IMR-90 (cell line): ENCODE measurements around the gene VAMP8. TPM values are rescaled to one million over a fixed set of nuclear protein-coding genes. Genes with fewer than 3 reads are reported as not detected.

Experiments used
- microRNA-seq, 2 experiments: library from miRNA; stranded (forward) in 1 of 2; unstranded in 1 of 2; fragments of 10-50 nt in 1 of 2; fragments of <30 nt in 1 of 2; gene quantifications in 1 of 2; microRNA quantifications in 1 of 2; one replicate each; pipeline versions ENCODE3 to v1.1.0; 2013 to 2020; ENCODE audit not compliant: insufficient read depth in 1 of 2, insufficient read length in 1 of 2, unreplicated experiment in 1 of 2
- polyA plus RNA-seq, 3 experiments: library from polyadenylated mRNA; depleted of rRNA; stranded (reverse); fragments of >200 nt; gene quantifications; 2 replicates each; pipeline ENCODE4 v1.2.3, GENCODE V29; 2012; ENCODE audit warnings: low replicate concordance in 1 of 3
- small RNA-seq, 5 experiments: library from RNA; depleted of rRNA; stranded (forward); fragments of <200 nt; gene quantifications; one replicate each; pipeline ENCODE3, GENCODE V24; 2012
- total RNA-seq: library from RNA; depleted of rRNA; stranded (reverse); fragments of >200 nt; gene quantifications from 2 replicates; pipeline ENCODE4 v1.2.3, GENCODE V29; 2012; rRNA removed

Gene VAMP8
- total and polyA plus RNA-seq, 2 of the 4 experiments (the other 2 are of a cell fraction), result 0.90 to 1.9 TPM

Small RNAs within 50 kb of the gene (microRNA-seq; reads per million reads assigned to microRNA genes)
- gene RN7SL126P (ENCODE audit: insufficient read depth, insufficient read length), result not detected

Small RNAs within 50 kb of the gene (small RNA-seq; reads per million reads assigned to genes)
- gene RN7SL126P, result 0 to 0.15 (median 0.08) reads per million in 5 experiments

Other genes starting within 250 kb of the VAMP8 start
- gene TGOLN2, start 249.6 kb upstream of the VAMP8 start, total RNA-seq, result 57.7 and 61.7 TPM in 2 replicates
- 92.3 and 94.2 TPM in 2 replicates for gene TGOLN2, start 249.6 kb upstream of the VAMP8 start, polyA plus RNA-seq (2012; rRNA removed)
- gene RETSAT, start 223.1 kb upstream of the VAMP8 start, total RNA-seq, result 25.0 and 32.3 TPM in 2 replicates
- gene RETSAT, start 223.1 kb upstream of the VAMP8 start, polyA plus RNA-seq (2012; rRNA removed), result 22.8 and 25.6 TPM in 2 replicates
- 10.8 and 13.1 TPM in 2 replicates for gene ELMOD3, start 222.8 kb upstream of the VAMP8 start, total RNA-seq
- 19.2 and 20.7 TPM in 2 replicates for gene ELMOD3, start 222.8 kb upstream of the VAMP8 start, polyA plus RNA-seq (2012; rRNA removed)
- 53.3 and 79.9 TPM in 2 replicates for gene CAPG, start 167.2 kb upstream of the VAMP8 start, total RNA-seq
- gene CAPG, start 167.2 kb upstream of the VAMP8 start, polyA plus RNA-seq (2012; rRNA removed), result 98.3 and 122 TPM in 2 replicates
- 0.36 TPM in 1 of 2 replicates, not detected in the other for gene SH2D6, start 158.9 kb upstream of the VAMP8 start, total RNA-seq
- gene SH2D6, start 158.9 kb upstream of the VAMP8 start, polyA plus RNA-seq (2012; rRNA removed), result 0.32 and 0.37 TPM in 2 replicates
- gene MAT2A, start 38.4 kb upstream of the VAMP8 start, total RNA-seq, result 94.1 and 98.9 TPM in 2 replicates
- gene MAT2A, start 38.4 kb upstream of the VAMP8 start, polyA plus RNA-seq (2012; rRNA removed), result 158 and 223 TPM in 2 replicates
- 31.9 and 35.0 TPM in 2 replicates for gene GGCX, start 16.1 kb upstream of the VAMP8 start, total RNA-seq
- 37.0 and 39.4 TPM in 2 replicates for gene GGCX, start 16.1 kb upstream of the VAMP8 start, polyA plus RNA-seq (2012; rRNA removed)
- 13.8 and 27.8 TPM in 2 replicates for gene VAMP5, start 6.8 kb downstream of the VAMP8 start, total RNA-seq
- gene VAMP5, start 6.8 kb downstream of the VAMP8 start, polyA plus RNA-seq (2012; rRNA removed), result 103 and 121 TPM in 2 replicates
- 326 and 498 TPM in 2 replicates for gene RNF181, start 18.2 kb downstream of the VAMP8 start, total RNA-seq
- gene RNF181, start 18.2 kb downstream of the VAMP8 start, polyA plus RNA-seq (2012; rRNA removed), result 438 and 481 TPM in 2 replicates
- 4.7 and 4.8 TPM in 2 replicates for gene TMEM150A, start 25.1 kb downstream of the VAMP8 start, total RNA-seq
- gene TMEM150A, start 25.1 kb downstream of the VAMP8 start, polyA plus RNA-seq (2012; rRNA removed), result 16.3 and 19.1 TPM in 2 replicates
- 5.8 and 6.8 TPM in 2 replicates for gene C2orf68, start 34.5 kb downstream of the VAMP8 start, total RNA-seq
- 6.7 and 10.1 TPM in 2 replicates for gene C2orf68, start 34.5 kb downstream of the VAMP8 start, polyA plus RNA-seq (2012; rRNA removed)
- 48.0 and 71.7 TPM in 2 replicates for gene USP39, start 38.6 kb downstream of the VAMP8 start, total RNA-seq
- 39.4 and 40.5 TPM in 2 replicates for gene USP39, start 38.6 kb downstream of the VAMP8 start, polyA plus RNA-seq (2012; rRNA removed)
- not detected in 2 replicates for gene SFTPB, start 90.6 kb downstream of the VAMP8 start, total RNA-seq
- gene SFTPB, start 90.6 kb downstream of the VAMP8 start, polyA plus RNA-seq (2012; rRNA removed), result not detected in 2 replicates
- gene GNLY, start 116.8 kb downstream of the VAMP8 start, total RNA-seq, result not detected in 2 replicates
- not detected in 2 replicates for gene GNLY, start 116.8 kb downstream of the VAMP8 start, polyA plus RNA-seq (2012; rRNA removed)
- gene ATOH8, start 176.4 kb downstream of the VAMP8 start, total RNA-seq, result 7.8 and 7.9 TPM in 2 replicates
- gene ATOH8, start 176.4 kb downstream of the VAMP8 start, polyA plus RNA-seq (2012; rRNA removed), result 9.0 and 11.2 TPM in 2 replicates